Psoas muscle (tissue), 8 donors: Measurements from ENCODE around the gene S1PR5. TPM values are rescaled to one million over a fixed set of nuclear protein-coding genes. Genes with fewer than 3 reads are reported as not detected.

Experiments used
- ATAC-seq, 4 donors: fragments of 200-7000 bp; cut with Tn5 transposase; one replicate each; pipeline ENCODE4 v1.9.1; 2020; ENCODE audit warnings: moderate library complexity in 3 of 4, mild to moderate bottlenecking in 2 of 4
- DNase-seq, 2 donors: peaks; one replicate each; pipeline ENCODE4 v3.0.0-alpha.2; 2020
- H3K27ac ChIP-seq: fragments of 200-600 bp; one replicate; pipeline ENCODE4 v1.8.0; 2022
- H3K27me3 ChIP-seq, 3 donors: fragments of 200-600 bp in 1 of 3; one replicate each; pipeline versions ENCODE4 v1.6.1 to v1.8.0; 2013 to 2022; ENCODE audit warnings: low read length in 2 of 3, mild to moderate bottlenecking in 2 of 3, moderate library complexity in 1 of 3; ENCODE audit not compliant: insufficient read depth in 3 of 3
- H3K36me3 ChIP-seq, 2 donors: fragments of 200-600 bp in 1 of 2; one replicate each; pipeline versions ENCODE4 v1.6.1 to v1.8.0; 2013 to 2022; ENCODE audit warnings: low read depth in 1 of 2, mild to moderate bottlenecking in 1 of 2, moderate library complexity in 1 of 2; ENCODE audit not compliant: insufficient read depth in 1 of 2
- H3K4me1 ChIP-seq: fragments of 200-600 bp; one replicate; pipeline ENCODE4 v1.8.0; 2022
- H3K4me3 ChIP-seq: fragments of 200-600 bp; one replicate; pipeline ENCODE4 v1.8.0; 2022; ENCODE audit warnings: mild to moderate bottlenecking
- H3K9me3 ChIP-seq: fragments of 200-600 bp; one replicate; pipeline ENCODE4 v1.8.0; 2022
- CTCF ChIP-seq: fragments of 200-600 bp; IDR thresholded peaks from one replicate; pipeline ENCODE4 v1.8.0; 2022; ENCODE audit warnings: antibody characterized with exemption
- WGBS, 3 donors: extraction: QIAGEN DNeasy Blood & Tissue Kit; methylation state at CpG; one replicate each; pipeline versions ENCODE4 v1.1.6 to v1.1.7; 2013; 5-methylcytosine and 5-hydroxymethylcytosine counted together
- intact Hi-C, 2 donors: fragments of 100-400 bp; cut with DNase I; formaldehyde crosslinking; loops; one replicate each; pipeline versions ENCODE4 v1.11.0 to v1.14.2; 2022
- polyA plus RNA-seq, 3 donors: library from polyadenylated mRNA; stranded (reverse); fragments of 200-250 nt; gene quantifications; one replicate each; pipeline ENCODE4 v1.2.3, GENCODE V29; 2013
- total RNA-seq, 4 donors: library from RNA; stranded (reverse); fragmentation: NEBNext Ultra II Directional in 2 of 4; extraction: Animal tissue kit (Norgen Biotek cat#: 25700) in 2 of 4; gene quantifications; one replicate each; pipeline versions ENCODE4 v1.2.1 to v1.2.4, GENCODE V29; 2021 to 2023
- donor health status: healthy with polysubstance abuse.
- donor health status: DM: no; HTN: no; CAD: no; lungs with moderate emphysema.
- donor health status: Bipolar disorder and iron deficiency.
- donor health status: healthy.
- donor health status: DM: yes; HTN: yes; CAD: no.
- donor health status: DM: no; HTN: no; CAD: no.
- donor health status: DM: no; HTN: no; CAD: no.
- donor health status: DM: yes; HTN: yes; CAD: no.

The S1PR5 gene
- total and polyA plus RNA-seq, 7 donors = 0.07 to 0.30 (median 0.15) TPM

DNA sequence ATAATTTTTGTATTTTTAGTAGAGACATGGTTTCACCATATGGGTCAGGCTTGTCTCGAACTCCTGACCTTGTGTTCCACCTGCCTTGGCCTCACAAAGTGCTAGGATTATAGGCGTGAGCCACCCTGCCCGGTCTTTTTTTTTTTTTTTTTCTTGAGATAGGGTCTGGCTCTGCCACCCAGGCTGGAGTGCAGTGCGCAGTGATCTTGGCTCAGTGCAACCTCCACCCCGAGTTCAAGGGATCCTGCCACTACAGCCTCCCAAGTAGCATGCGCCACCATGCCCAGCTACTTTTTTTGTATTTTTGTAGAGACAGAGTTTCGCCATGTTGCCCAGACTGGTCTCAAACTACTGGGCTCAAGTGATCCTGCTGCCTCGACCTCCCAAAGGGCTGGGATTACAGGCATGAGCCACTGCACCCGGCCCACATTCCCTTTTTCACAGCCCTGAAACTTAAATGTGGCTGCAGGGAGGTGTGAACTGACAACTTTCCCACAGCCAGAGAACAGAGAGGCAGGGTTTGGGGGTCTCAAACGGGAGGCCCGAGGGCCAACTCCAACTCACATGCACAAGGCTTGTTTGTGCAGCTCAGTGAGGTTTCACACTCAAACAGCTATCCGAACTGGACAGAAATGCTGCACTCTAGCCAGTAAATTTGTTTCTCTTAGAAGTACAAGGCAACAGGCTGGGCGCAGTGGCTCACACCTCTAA, 4.4 kb upstream of the S1PR5 start:
- no peak for ATAC-seq
- WGBS, 3 donors = 77 to 78% (median 78%) methylated on average over 12 to 13 of the region's 13 CpGs

GRCh38 chr19:10520652-10521318, 3.5 kb upstream of the S1PR5 start:
- H3K27ac ChIP-seq = no peak overlapping the region
- intact Hi-C loops = no loop called here
- H3K4me3 ChIP-seq = no peak overlapping the region
- no peaks in the 10 kb centered on the region for H3K4me1 ChIP-seq
- no peak for ATAC-seq
- H3K36me3 ChIP-seq = no peaks in the 10 kb centered on the region
- DNase-seq = no peak
- H3K27me3 ChIP-seq = peaks cover 0 to 42% (median 15%) of the 10 kb centered on the region in 3 donors
- TF ChIP-seq CTCF = no peak
- H3K9me3 ChIP-seq = no peaks in the 10 kb centered on the region
- 85 to 89% (median 87%) methylated on average over 14 to 15 of the region's 15 CpGs for WGBS, 3 donors

More for the DNA sequence above, 4.4 kb upstream of the S1PR5 start:
- intact Hi-C loops = no loop called here
- no peaks in the 10 kb centered on the region for H3K9me3 ChIP-seq
- H3K36me3 ChIP-seq = no peaks in the 10 kb centered on the region
- H3K27ac ChIP-seq = no peak overlapping the region
- no peak for TF ChIP-seq CTCF
- H3K4me1 ChIP-seq = no peaks in the 10 kb centered on the region
- H3K27me3 ChIP-seq = peaks cover 0 to 34% (median 15%) of the 10 kb centered on the region in 3 donors
- no peak for DNase-seq
- H3K4me3 ChIP-seq = no peak overlapping the region

- intact Hi-C loops = no loop called here
- Histone ChIP-seq H3K9me3 (no peaks in the 10 kb centered on the region), H3K27me3 (peaks cover 0 to 56% (median 22%) of the 10 kb centered on the region in 3 donors)
Observed at GRCh38 chr19:10519421-10519820, 2.2 kb upstream of the S1PR5 start.

DNA sequence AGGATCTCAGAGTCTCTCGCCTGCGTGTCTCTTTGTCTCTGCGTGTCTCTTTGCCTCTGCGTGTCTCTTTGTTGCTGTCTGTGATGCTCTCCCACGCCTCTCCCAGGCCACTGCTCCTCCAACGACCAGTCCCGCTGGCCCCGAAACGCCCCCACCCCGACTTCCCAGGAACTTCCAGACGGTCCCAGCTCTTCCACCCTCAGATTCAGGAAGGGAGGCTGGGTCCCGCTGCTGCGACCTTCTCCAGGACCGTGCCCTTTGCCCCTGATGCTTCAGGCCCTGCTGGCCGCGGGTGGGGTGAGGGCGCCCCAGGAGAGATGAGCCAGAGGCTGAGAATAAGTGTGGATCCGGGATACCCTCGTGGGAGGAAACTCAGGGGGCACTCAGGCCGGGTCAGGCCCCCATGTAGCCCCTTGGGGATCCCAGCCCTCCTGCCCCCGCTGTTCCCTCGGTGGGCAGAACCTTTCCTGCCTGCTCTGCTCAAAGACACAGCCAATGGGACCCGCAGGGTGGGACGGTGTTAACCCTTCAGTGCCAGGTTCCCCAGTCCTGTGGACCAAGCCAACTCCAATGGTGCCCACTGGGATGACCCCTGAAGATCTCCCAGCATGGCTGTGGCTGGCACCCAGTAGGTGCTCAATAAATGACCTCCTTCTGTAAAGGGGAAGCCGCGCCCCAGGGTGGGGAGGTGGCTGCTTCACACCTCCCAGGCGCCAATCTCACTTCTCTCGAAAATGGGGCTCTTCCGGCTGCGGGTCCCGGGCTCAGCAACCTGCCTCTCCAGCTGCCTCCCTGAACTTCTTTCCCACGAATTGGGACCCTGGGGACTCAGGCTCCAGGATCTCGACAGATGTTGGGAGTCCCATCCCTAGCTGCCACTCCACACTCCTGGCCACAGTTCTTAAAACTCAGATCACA, 1.5 kb upstream of the S1PR5 start:
- TF ChIP-seq CTCF = no peak
- H3K9me3 ChIP-seq = no peaks in the 10 kb centered on the region
- intact Hi-C loops = no loop called here
- no peaks in the 10 kb centered on the region for H3K4me1 ChIP-seq
- peaks cover 0 to 63% (median 28%) of the 10 kb centered on the region in 3 donors for H3K27me3 ChIP-seq
- no peak overlapping the region for H3K4me3 ChIP-seq
- H3K27ac ChIP-seq = no peak overlapping the region
- H3K36me3 ChIP-seq = no peaks in the 10 kb centered on the region
- 9 to 14% (median 13%) methylated on average over 31 to 33 of the region's 33 CpGs for WGBS, 3 donors
- DNase-seq = no peak
- peak in 1 of 4 donors; percentile 11 for ATAC-seq

More at GRCh38 chr19:10519421-10519820, 2.2 kb upstream of the S1PR5 start:
- Histone ChIP-seq H3K4me3 (no peak overlapping the region), H3K27ac (no peak overlapping the region), H3K36me3 (no peaks in the 10 kb centered on the region), H3K4me1 (no peaks in the 10 kb centered on the region)
- TF ChIP-seq CTCF = no peak
- DNase-seq = no peak
- 52 to 64% (median 56%) methylated on average over 7 of the region's 7 CpGs for WGBS, 3 donors
- no peak for ATAC-seq
